RWPE1 (cell line): ENCODE results near the gene PRIMA1.

Experiments
- CTCF ChIA-PET: fragments of 350-600 bp; sonication (Branson Sonifier 250); formaldehyde crosslinking; extraction: SDS; loops from one replicate; lab custom pipeline; 2021; lab: Yijun Ruan, JAX
- POLR2A ChIA-PET: fragments of 400-600 bp; formaldehyde crosslinking; extraction: SDS; loops from one replicate; lab custom pipeline; 2020; ENCODE audit warnings: antibody characterized with exemption; ENCODE audit not compliant: low non-redundant PET; lab: Yijun Ruan, JAX
- DNase-seq: peaks from one replicate; pipeline ENCODE4 v3.0.0; 2012; ENCODE audit warnings: low spot score
- H3K27ac ChIP-seq: fragments of 450-650 bp; 2 replicates; pipeline ENCODE4 v1.5.1; 2017
- CTCF ChIP-seq: fragments of 450-650 bp; conservative IDR thresholded peaks from 2 replicates; pipeline ENCODE4 v1.5.1; 2017; ENCODE audit warnings: low read depth, mild to moderate bottlenecking

Gene PRIMA1

GRCh38 chr14:93745603-93746273, 42.5 kb downstream of the PRIMA1 start:
- CTCF ChIA-PET, result no interaction called here
- no peak for DNase-seq
- no peak for TF ChIP-seq CTCF
- POLR2A ChIA-PET, result no interaction called here
- H3K27ac ChIP-seq, result no peak overlapping the region

- DNase-seq, result no peak
- no peak overlapping the region for H3K27ac ChIP-seq
- POLR2A ChIA-PET, result no interaction called here
- CTCF ChIA-PET, result no interaction called here
- TF ChIP-seq CTCF, result no peak
Observed at GRCh38 chr14:93744876-93745275, 43.4 kb downstream of the PRIMA1 start.

- ChIA-PET CTCF (no interaction called here), POLR2A (no interaction called here)
- H3K27ac ChIP-seq, result no peak overlapping the region
Observed at GRCh38 chr14:93744176-93744575, 44.1 kb downstream of the PRIMA1 start.

GRCh38 chr14:93743270-93744060, 44.8 kb downstream of the PRIMA1 start:
- no peak for DNase-seq
- TF ChIP-seq CTCF, result no peak
- H3K27ac ChIP-seq, result no peak overlapping the region
- POLR2A ChIA-PET, result no interaction called here
- CTCF ChIA-PET, result no interaction called here

More at GRCh38 chr14:93744176-93744575, 44.1 kb downstream of the PRIMA1 start:
- no peak for DNase-seq
- TF ChIP-seq CTCF, result no peak

GRCh38 chr14:93742761-93743160, 45.5 kb downstream of the PRIMA1 start:
- DNase-seq, result no peak
- CTCF ChIA-PET, result no interaction called here
- no peak for TF ChIP-seq CTCF
- POLR2A ChIA-PET, result no interaction called here
- no peak overlapping the region for H3K27ac ChIP-seq

GRCh38 chr14:93741556-93742230, 46.6 kb downstream of the PRIMA1 start:
- ChIA-PET CTCF (interaction anchor here (0.6 kb wide), 1 partner anchor 1264 kb away, joined by 3 read pairs; no protein-coding TSS in a partner anchor), POLR2A (no interaction called here)
- DNase-seq, result no peak
- no peak for TF ChIP-seq CTCF
- no peak overlapping the region for H3K27ac ChIP-seq
